Thyroid gland (tissue), 4 donors: ENCODE results near the gene ROGDI. TPM values are rescaled to one million over a fixed set of nuclear protein-coding genes. Genes with fewer than 3 reads are reported as not detected.
"Not testable (repeated sequence)": the region's sequence is repeated elsewhere in the genome, so short reads cannot be mapped to it uniquely, and the experiment has no call there.

Experiments
- DNase-seq, 2 donors: peaks; one replicate each; pipeline ENCODE4 v3.0.0-alpha.2; 2019
- H3K27ac ChIP-seq, 3 donors: fragments of 200-600 bp; sonication (generic); 1 replicate in 2 of 3; 2 replicates in 1 of 3; pipeline ENCODE4 v1.5.1; 2016 to 2019; ENCODE audit warnings: mild to moderate bottlenecking in 1 of 3, moderate library complexity in 1 of 3
- H3K27me3 ChIP-seq: fragments of 200-600 bp; sonication (generic); one replicate; pipeline ENCODE4 v1.5.1; 2019
- H3K36me3 ChIP-seq, 2 donors: fragments of 200-600 bp; sonication (generic); one replicate each; pipeline ENCODE4 v1.5.1; 2016 to 2019
- H3K4me1 ChIP-seq, 2 donors: fragments of 200-600 bp; sonication (generic); one replicate each; pipeline ENCODE4 v1.5.1; 2017 to 2019
- H3K4me3 ChIP-seq, 3 donors: fragments of 200-600 bp; sonication (generic); replicated peaks in 1 of 3; 1 replicate in 2 of 3; 2 replicates in 1 of 3; pipeline ENCODE4 v1.5.1; 2016; ENCODE audit warnings: mild to moderate bottlenecking in 1 of 3
- H3K9me3 ChIP-seq: fragments of 200-600 bp; sonication (generic); one replicate; pipeline ENCODE4 v1.5.1; 2017
- CTCF ChIP-seq, 6 experiments: fragments of 200-600 bp in 3 of 6; fragments of 450-650 bp in 3 of 6; sonication (generic) in 3 of 6; IDR thresholded peaks; one replicate each; pipeline ENCODE4 v1.5.1; 2016 to 2019; ENCODE audit warnings: antibody characterized with exemption in 6 of 6, mild to moderate bottlenecking in 2 of 6, inconsistent platforms in 1 of 6, moderate library complexity in 1 of 6
- POLR2A ChIP-seq, 2 donors: fragments of 450-650 bp; IDR thresholded peaks; one replicate each; pipeline ENCODE4 v1.6.1; 2017; ENCODE audit warnings: antibody characterized with exemption in 2 of 2, mild to moderate bottlenecking in 2 of 2, moderate library complexity in 1 of 2
- WGBS, 2 donors: methylation state at CpG; one replicate each; pipeline ENCODE4 v1.1.5; 2017; 5-methylcytosine and 5-hydroxymethylcytosine counted together
- intact Hi-C: fragments of 100-400 bp; cut with DNase I; formaldehyde crosslinking; loops from one replicate; pipeline ENCODE4 v1.15.1; 2023
- total RNA-seq, 4 donors: library from RNA; depleted of rRNA; stranded (reverse); fragments of >200 nt; gene quantifications; one replicate each; pipeline ENCODE4 v1.2.3, GENCODE V29; 2016

Gene ROGDI
- total RNA-seq, 4 donors from 2014 or later = 5.9 to 12.1 (median 8.4) TPM

- H3K4me1 ChIP-seq = no peaks in the 10 kb centered on the region
Observed at GRCh38 chr16:4787627-4788482, 14.6 kb downstream of the ROGDI start, which contains the start of gene SEPTIN12. SEPTIN12 (minus strand) TSS chr16:4788345; CDS start chr16:4787645, 700 bp downstream.

GRCh38 chr16:4787068-4787467 is 15.4 kb downstream of the ROGDI start:
- WGBS, 2 donors = 90 to 98% methylated on average over 8 of the region's 8 CpGs
- intact Hi-C loops = no loop called here
- no peak for DNase-seq
- Histone ChIP-seq H3K4me1 (no peaks in the 10 kb centered on the region), H3K36me3 (no peaks in the 10 kb centered on the region), H3K9me3 (no peaks in the 10 kb centered on the region), H3K27ac (no peak overlapping the region), H3K27me3 (no peaks in the 10 kb centered on the region), H3K4me3 (no peak overlapping the region)
- TF ChIP-seq POLR2A (IDR thresholded peaks at IDR 0.05) (no peak), CTCF (IDR thresholded peaks at IDR 0.05) (no peak)

More at GRCh38 chr16:4787627-4788482, 14.6 kb downstream of the ROGDI start, which contains the start of gene SEPTIN12:
- Histone ChIP-seq H3K4me3 (no peak within 1 kb of the TSS), H3K9me3 (no peaks in the 10 kb centered on the region), H3K27me3 (no peaks in the 10 kb centered on the region), H3K36me3 (no peaks in the 10 kb centered on the region), H3K27ac (no peak within 1 kb of the TSS)
- no peak for DNase-seq
- intact Hi-C loops = no loop called here
- 74% methylated on average over 12 to 13 of the region's 14 CpGs for WGBS, 2 donors
- TF ChIP-seq POLR2A (IDR thresholded peaks at IDR 0.05) (no peak), CTCF (IDR thresholded peaks at IDR 0.05) (no peak)

GRCh38 chr16:4785758-4786433 is 16.5 kb downstream of the ROGDI start:
- WGBS, 2 donors = 92 to 93% methylated on average over 23 of the region's 23 CpGs
- Histone ChIP-seq H3K27me3 (no peaks in the 10 kb centered on the region), H3K36me3 (no peaks in the 10 kb centered on the region), H3K9me3 (no peaks in the 10 kb centered on the region), H3K4me3 (no peak overlapping the region), H3K27ac (no peak overlapping the region), H3K4me1 (no peaks in the 10 kb centered on the region)
- no peak for DNase-seq
- TF ChIP-seq CTCF (IDR thresholded peaks at IDR 0.05) (no peak), POLR2A (IDR thresholded peaks at IDR 0.05) (no peak)
- intact Hi-C loops = no loop called here

- H3K27me3 ChIP-seq, H3K27ac ChIP-seq, H3K36me3 ChIP-seq, H3K9me3 ChIP-seq, intact Hi-C loops, H3K4me3 ChIP-seq, DNase-seq, H3K4me1 ChIP-seq: not testable (repeated sequence)
- 82% methylated on average over 14 of the region's 14 CpGs for WGBS, 2 donors
Observed at GRCh38 chr16:4784444-4784987, 17.9 kb downstream of the ROGDI start.

GRCh38 chr16:4783951-4784336 is 18.5 kb downstream of the ROGDI start:
- Histone ChIP-seq H3K36me3 (no peaks in the 10 kb centered on the region), H3K4me3 (no peak overlapping the region), H3K9me3 (no peaks in the 10 kb centered on the region), H3K27me3 (no peaks in the 10 kb centered on the region), H3K4me1 (no peaks in the 10 kb centered on the region), H3K27ac (no peak overlapping the region)
- intact Hi-C loops = no loop called here
- 65 to 69% methylated on average over 12 to 16 of the region's 16 CpGs for WGBS, 2 donors
- no peak for DNase-seq
- TF ChIP-seq POLR2A (IDR thresholded peaks at IDR 0.05) = no peak
- TF ChIP-seq CTCF (IDR thresholded peaks at IDR 0.05) = no peak
